Stimulated activated effector memory CD8-positive, alpha-beta T cell treated with anti-CD3 and anti-CD28 coated beads, Interleukin-12 subunit alpha, Interleukin-12 subunit beta, amount 100 ng/mL, for 72 hours (primary cell): ENCODE measurements around the gene SEMA6A.

Experiments
- ATAC-seq: fragments of 150-1000 bp; cut with Tn5 transposase; 2 replicates; pipeline ENCODE4 v1.10.0; 2021
- DNase-seq, 2 donors: peaks; one replicate each; pipeline ENCODE4 v3.0.0; 2021 to 2022; ENCODE audit warnings: low spot score in 2 of 2
- H3K27ac Mint-ChIP-seq: one replicate; pipeline ENCODE4 v1.8.0; 2022; ENCODE audit warnings: mild to moderate bottlenecking, mixed read lengths
- H3K36me3 Mint-ChIP-seq: one replicate; pipeline ENCODE4 v1.8.0; 2022; ENCODE audit warnings: mild to moderate bottlenecking, mixed read lengths
- H3K4me1 Mint-ChIP-seq: one replicate; pipeline ENCODE4 v1.8.0; 2022; ENCODE audit warnings: mixed read lengths
- H3K4me3 Mint-ChIP-seq: one replicate; pipeline ENCODE4 v1.8.0; 2022; ENCODE audit warnings: mild to moderate bottlenecking, mixed read lengths
- H3K9me3 Mint-ChIP-seq: one replicate; pipeline ENCODE4 v1.8.0; 2022; ENCODE audit warnings: mixed read lengths

The SEMA6A gene

DNA sequence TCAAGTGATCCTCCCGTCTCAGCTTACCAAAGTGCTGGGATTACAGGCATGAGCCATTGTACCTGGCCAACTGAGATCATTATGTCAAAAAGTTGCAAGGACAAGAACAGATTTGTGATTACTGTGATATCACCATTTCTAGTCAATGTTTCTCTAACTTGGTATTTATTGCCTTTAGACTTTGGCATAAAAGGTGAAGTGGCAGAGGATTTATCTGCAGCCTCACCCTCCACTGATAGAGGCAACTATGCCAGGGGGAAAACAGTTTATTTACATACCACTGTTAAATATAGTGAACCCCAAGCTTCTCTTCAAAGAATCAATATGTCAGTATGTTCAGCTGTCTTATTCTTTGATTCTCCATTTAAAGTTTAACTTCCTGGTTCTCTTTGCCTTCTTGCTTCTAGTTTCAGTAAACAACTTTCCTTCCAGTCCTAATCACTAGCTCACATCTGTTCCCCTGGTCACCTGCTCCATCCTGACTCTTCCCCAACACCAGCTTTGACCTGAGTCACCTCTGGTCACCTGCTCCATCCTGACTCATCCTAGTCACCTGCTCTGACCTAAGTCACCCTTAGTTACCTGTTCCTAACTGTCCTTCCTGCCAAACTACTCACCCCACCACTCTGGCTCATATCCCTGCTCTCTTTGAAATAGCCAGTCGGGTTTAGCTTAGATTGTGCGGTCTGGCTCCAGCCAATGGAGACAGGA lies 29.9 kb downstream of the SEMA6A start:
- H3K4me3 Mint-ChIP-seq, result no peak overlapping the region
- DNase-seq (no peak), ATAC-seq (no peak)
- H3K27ac Mint-ChIP-seq, result no peak overlapping the region
- peaks cover 11% of the 10 kb centered on the region for H3K9me3 Mint-ChIP-seq
- no peaks in the 10 kb centered on the region for H3K36me3 Mint-ChIP-seq
- no peaks in the 10 kb centered on the region for H3K4me1 Mint-ChIP-seq

DNA sequence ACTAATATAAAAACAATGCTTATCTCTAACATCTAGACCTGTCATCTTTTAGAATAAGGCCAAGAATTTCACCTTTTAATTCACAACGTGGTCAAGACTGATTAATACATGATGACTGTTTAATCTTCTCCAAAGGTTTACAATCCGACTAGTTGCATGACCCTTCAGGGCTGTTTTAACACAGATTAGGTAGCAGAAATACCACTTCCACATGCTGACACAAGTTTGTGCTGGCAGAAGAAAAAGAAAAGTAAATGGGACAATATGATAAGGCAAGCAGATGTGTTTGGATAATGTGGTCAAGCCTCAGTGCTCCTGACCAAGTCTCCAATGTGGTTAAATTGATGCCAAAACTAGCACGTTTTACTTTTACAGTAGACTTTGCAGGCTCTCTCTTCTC lies 31.1 kb downstream of the SEMA6A start:
- no peak overlapping the region for H3K27ac Mint-ChIP-seq
- H3K36me3 Mint-ChIP-seq, result no peaks in the 10 kb centered on the region
- no peaks in the 10 kb centered on the region for H3K4me1 Mint-ChIP-seq
- DNase-seq, result no peak
- peaks cover 11% of the 10 kb centered on the region for H3K9me3 Mint-ChIP-seq
- no peak for ATAC-seq
- H3K4me3 Mint-ChIP-seq, result no peak overlapping the region

DNA sequence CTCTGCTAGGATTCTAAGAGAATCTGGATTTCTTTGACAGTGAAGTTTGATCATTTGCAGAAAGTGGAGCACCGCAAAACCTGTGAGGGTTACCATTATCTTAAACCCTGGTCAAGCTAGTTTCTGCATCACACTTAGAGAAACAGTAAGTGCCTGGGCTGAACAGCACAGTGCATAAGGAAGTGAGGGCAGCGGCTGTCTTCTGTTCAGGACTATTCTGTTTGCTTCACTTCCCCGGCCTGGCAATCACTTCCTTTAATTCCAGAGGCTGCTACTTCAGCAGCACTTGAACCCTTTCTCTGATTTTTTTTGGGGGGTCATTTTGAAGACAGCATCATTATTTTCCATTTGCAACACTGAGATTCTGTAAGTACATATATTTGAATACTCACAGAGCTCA lies 32.0 kb downstream of the SEMA6A start:
- H3K9me3 Mint-ChIP-seq, result peaks cover 11% of the 10 kb centered on the region
- ATAC-seq (no peak), DNase-seq (no peak)
- H3K27ac Mint-ChIP-seq, result no peak overlapping the region
- H3K4me3 Mint-ChIP-seq, result no peak overlapping the region
- no peaks in the 10 kb centered on the region for H3K36me3 Mint-ChIP-seq
- H3K4me1 Mint-ChIP-seq, result no peaks in the 10 kb centered on the region

DNA sequence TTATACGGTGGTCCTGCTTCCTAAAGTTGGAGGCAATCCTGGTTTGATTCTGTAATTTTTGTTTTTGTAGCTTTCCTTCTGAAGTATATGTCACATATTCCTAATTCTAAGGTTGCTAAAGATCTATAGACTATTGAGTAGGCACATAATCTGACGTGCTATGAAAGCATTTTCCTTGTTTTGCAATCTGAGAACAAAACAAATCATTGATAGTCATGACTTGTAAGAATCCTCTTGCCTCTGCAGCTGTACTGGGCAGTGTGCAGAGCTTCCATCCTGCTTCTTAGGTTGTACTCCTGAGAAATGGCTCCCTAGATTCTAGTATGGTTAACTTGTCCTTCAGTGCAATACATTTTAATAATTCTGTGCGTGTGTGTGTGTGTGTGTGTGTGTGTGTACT lies 35.4 kb downstream of the SEMA6A start:
- Mint-ChIP-seq H3K36me3 (no peaks in the 10 kb centered on the region), H3K4me3 (no peak overlapping the region), H3K9me3 (peaks cover 3% of the 10 kb centered on the region), H3K4me1 (no peaks in the 10 kb centered on the region), H3K27ac (no peak overlapping the region)
- ATAC-seq (no peak), DNase-seq (no peak)

DNA sequence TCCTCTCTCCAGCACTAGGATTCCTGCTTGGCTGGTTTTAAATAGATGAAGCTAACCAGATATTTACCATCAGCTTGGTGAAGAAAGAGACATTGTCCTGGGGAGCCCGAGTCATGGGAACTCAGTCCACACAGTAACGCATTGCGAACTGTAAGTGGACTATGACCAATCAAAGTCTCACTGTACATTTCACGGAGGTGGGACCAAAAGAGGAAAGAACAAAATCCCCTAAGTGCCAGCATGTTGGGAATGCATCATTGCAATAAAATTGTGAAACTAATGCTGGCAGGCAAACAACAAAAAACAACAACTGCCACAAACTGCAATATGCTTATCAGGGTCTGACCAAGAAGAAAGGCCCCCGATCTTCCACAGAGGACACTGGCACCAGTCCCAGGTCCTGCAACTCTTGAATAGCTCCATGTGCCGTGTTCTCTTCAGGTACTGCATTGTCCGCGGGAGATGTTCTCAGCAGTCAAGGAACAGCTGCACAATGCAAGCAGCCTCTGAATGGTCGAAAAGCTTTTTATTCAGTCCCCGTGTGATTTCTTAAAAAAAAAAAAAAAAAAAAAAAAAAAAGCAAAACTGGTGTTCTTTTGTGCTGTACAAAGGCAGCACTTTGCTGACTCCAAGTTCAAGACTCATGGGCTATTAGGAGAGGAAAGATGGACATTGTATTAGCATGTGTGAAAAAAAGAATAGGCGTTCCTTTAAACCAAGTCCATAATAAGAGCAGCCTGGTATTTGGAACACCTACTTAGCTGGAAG lies 38.1 kb downstream of the SEMA6A start:
- Mint-ChIP-seq H3K9me3 (no peaks in the 10 kb centered on the region), H3K36me3 (no peaks in the 10 kb centered on the region), H3K27ac (no peak overlapping the region), H3K4me1 (no peaks in the 10 kb centered on the region), H3K4me3 (no peak overlapping the region)
- no peak for DNase-seq
- no peak for ATAC-seq

DNA sequence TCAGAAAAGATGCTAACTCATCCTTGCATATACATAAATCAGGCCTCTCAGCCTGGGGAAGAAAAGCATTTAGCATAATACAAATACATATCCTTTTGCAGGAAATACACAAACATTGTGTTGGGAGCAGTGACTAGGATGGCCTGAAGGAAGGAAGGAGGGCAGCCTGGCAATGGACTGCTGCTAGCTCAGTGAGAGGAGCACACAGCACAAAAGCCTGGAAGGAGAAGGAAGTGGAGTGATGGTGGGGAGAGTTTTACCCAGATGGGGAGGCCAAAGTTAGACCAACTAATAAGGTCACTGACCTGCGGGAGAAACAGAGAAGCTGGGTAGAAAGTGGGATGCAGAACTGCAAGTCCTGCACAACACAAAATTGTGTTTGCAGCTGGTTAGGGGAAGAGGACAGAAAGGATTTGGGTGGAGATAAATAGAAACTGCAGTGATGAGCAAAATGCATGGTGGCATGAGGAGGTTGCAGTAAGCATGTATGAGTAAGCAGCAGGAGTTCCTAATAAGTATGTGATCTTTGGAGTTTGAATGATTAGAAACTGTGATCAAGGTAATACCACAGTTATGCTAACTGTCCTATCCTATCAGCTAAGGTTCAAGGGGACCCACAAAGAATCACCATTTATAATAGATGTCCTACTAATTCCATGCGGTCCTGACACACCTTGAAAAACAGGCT lies 39.5 kb downstream of the SEMA6A start:
- DNase-seq (no peak), ATAC-seq (no peak)
- H3K36me3 Mint-ChIP-seq, result no peaks in the 10 kb centered on the region
- H3K4me3 Mint-ChIP-seq, result no peak overlapping the region
- no peaks in the 10 kb centered on the region for H3K4me1 Mint-ChIP-seq
- H3K27ac Mint-ChIP-seq, result no peak overlapping the region
- no peaks in the 10 kb centered on the region for H3K9me3 Mint-ChIP-seq

DNA sequence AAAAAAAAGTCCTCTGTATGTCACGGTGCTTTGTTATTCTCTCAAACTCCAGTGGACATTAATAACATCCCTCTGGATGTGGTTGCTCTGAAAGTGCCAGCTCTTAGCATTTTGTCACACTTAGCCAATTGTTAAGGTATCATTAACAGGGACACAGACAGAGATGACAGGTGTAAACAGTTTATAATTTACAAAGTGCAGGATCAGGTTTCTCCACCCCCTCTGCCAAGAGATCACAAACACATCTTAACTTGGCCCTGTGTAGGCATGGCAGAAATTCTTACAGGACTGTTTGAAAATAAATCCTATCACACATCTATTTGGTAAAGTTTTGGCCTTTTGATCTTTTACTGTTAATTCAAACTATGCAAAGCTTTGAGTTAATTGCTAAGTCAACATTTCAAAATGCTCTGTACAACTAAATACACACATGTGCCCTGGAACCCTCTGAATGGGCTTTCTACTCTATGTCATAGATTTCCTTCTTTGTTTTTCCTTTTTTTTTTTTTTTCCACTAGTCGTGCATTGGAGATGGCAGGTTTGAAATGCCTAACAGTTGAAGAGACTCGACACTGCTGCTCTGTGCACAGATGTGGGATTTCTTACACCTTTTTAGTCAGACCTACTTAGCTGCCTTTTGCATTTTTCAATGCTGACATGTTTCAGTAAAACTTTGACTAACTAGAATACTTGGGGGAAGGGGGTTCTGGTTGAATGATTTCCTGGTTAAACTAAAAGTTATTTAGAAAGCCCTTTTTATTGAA lies 41.7 kb downstream of the SEMA6A start:
- Mint-ChIP-seq H3K9me3 (no peaks in the 10 kb centered on the region), H3K4me1 (no peaks in the 10 kb centered on the region), H3K36me3 (no peaks in the 10 kb centered on the region), H3K27ac (no peak overlapping the region), H3K4me3 (no peak overlapping the region)
- DNase-seq, result no peak
- no peak for ATAC-seq

DNA sequence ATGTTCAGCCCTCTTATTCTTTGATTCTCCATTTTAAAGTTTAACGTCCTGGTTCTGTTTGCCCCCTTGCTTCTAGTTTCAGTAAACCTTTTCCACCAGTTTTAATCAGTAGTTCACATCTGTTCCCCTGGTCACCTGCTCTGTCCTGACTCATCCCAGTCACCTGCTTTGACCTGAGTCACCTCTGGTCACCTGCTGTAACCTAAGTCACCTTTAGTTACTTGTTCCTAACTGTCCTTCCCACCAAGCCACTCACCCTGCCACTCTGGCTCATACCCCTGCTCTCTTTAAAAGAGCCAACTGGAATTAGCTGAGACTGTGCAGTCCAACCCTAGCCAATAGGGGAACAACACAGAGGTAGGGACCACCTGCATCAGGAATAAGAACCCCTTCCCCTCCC lies 43.0 kb downstream of the SEMA6A start:
- Mint-ChIP-seq H3K4me3 (no peak overlapping the region), H3K27ac (no peak overlapping the region), H3K9me3 (no peaks in the 10 kb centered on the region), H3K36me3 (no peaks in the 10 kb centered on the region), H3K4me1 (no peaks in the 10 kb centered on the region)
- ATAC-seq, result no peak
- DNase-seq, result no peak

DNA sequence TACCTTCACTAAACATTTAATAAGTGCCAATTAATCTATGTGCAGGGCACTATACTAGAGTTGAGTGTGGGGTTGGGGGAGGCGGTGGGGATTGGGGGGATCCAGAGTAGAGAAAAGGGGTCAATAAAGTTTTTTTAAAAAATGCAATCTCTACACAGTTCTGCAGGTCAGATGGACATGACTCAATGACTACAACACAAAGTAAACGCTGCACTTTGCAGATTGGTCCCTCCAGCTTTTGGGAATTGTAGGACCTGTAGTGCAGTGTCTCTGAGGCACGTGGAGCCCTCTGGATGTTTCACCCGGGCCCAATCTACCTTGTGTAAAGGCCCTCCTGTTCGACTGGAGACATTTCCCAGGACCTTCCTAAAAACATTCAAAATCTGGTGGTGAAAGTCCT lies 43.5 kb downstream of the SEMA6A start:
- ATAC-seq (no peak), DNase-seq (no peak)
- H3K4me3 Mint-ChIP-seq, result no peak overlapping the region
- no peak overlapping the region for H3K27ac Mint-ChIP-seq
- no peaks in the 10 kb centered on the region for H3K9me3 Mint-ChIP-seq
- H3K36me3 Mint-ChIP-seq, result no peaks in the 10 kb centered on the region
- H3K4me1 Mint-ChIP-seq, result no peaks in the 10 kb centered on the region

DNA sequence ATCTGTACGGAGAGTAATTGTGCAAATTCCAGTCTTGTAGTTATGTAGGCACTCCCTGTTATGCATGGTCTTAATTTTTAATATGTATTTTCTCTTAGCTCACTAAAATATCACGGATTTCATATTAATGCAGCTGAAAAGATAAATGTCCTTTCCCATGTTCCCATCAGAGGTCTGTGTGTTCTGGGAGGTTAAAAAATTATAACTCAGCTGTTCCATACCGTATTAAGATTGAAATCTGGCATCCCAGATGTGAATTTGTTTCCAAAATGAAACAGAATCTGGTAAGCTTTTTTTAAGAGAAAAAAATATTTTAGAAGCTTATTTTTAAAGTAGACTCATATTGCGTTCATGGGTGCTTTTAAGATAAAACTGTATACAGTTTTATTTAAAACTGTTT lies 44.3 kb downstream of the SEMA6A start:
- ATAC-seq (no peak), DNase-seq (no peak)
- Mint-ChIP-seq H3K36me3 (no peaks in the 10 kb centered on the region), H3K4me3 (no peak overlapping the region), H3K4me1 (no peaks in the 10 kb centered on the region), H3K9me3 (no peaks in the 10 kb centered on the region), H3K27ac (no peak overlapping the region)

DNA sequence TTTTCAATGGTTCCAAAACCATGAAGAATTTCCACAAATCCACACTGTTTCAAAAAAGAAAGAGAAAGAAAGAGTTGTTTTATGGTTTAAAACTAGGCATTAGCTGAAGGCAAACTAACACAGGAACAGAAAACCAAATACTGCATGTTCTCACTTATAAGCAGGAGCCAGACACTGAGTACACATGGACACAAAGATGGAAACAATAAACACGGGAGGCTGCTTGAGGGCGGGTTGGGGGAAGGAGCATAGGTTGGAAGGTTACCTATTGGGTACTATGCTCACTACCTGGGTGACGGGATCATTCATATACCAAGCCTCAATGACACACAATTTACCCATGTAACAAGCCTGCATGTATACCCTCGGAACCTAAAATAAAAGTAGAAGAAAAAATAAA lies 45.0 kb downstream of the SEMA6A start:
- Mint-ChIP-seq H3K27ac (no peak overlapping the region), H3K36me3 (no peaks in the 10 kb centered on the region), H3K4me3 (no peak overlapping the region), H3K9me3 (no peaks in the 10 kb centered on the region), H3K4me1 (no peaks in the 10 kb centered on the region)
- DNase-seq (no peak), ATAC-seq (no peak)

DNA sequence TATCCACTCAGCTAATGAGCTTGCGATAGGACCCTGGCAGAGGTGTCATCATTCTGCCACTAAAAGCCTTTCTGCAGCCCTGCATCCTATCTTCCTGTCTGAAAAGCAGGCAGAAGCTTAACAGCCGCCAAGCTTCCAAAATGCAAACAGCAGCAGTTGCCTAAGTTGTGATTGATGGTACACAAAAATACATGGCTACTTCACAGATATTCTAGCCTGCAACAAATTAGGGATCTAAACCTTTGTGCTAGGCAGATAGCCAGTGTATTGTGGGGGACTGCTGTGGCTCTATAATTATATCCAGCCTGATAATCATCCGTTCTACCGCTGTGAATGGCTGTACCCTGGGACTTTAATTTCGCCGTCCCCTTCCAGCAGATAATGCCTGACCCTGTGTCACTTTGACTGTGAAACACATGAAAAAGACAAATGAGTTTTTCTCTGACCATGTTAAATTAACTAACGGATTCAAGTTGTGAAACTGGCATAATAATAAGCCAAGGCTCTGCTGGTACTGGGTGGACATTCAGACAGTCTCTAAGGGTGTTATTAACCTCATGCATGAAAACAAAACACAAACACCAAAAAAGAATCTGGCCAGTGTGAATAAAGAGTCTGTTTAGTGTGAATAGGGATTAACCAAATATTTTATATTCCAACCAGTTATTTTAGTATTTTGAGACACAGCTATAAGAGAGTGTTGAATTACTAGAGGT lies 45.9 kb downstream of the SEMA6A start:
- ATAC-seq (no peak), DNase-seq (no peak)
- no peaks in the 10 kb centered on the region for H3K4me1 Mint-ChIP-seq
- no peaks in the 10 kb centered on the region for H3K9me3 Mint-ChIP-seq
- H3K27ac Mint-ChIP-seq, result no peak overlapping the region
- H3K36me3 Mint-ChIP-seq, result no peaks in the 10 kb centered on the region
- H3K4me3 Mint-ChIP-seq, result no peak overlapping the region

DNA sequence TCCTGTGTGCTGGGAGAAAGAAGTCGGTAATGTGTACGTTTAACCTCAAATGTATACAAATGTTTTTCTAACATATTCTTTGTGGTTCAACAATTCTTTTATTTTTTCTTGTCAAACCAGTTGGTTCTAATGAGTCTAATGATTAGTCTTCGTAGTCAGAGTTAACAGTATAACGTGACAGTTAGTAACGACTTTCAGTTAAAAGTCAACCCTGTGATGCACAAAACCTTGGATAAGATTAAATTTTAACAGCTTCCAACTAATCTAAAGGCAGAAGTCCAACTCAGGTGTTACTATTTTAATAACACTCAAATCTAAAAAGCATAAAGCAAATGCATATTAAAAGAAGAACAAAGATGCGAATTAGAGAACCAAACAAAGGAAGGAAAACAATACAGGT lies 47.0 kb downstream of the SEMA6A start:
- Mint-ChIP-seq H3K36me3 (no peaks in the 10 kb centered on the region), H3K4me3 (no peak overlapping the region), H3K4me1 (no peaks in the 10 kb centered on the region), H3K9me3 (no peaks in the 10 kb centered on the region), H3K27ac (no peak overlapping the region)
- DNase-seq (no peak), ATAC-seq (no peak)

DNA sequence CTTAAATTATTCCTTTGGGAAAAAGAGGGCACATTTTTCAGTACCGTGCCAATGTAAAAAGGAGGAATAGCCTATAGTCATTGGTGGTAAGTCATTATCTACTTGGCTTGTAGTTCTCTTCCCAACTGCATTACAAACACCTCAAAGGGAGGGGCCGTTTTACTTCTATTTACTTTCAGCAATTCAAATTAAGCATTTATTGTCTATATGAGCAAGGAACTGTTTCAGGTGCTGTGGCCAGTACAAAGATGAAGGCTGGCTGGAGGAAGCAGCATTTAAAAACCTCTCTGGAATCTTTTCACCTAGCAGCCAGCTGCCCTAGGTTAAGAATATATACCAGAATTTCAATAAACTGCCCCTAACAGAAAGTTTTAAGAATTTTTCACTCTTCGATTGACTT lies 48.9 kb downstream of the SEMA6A start:
- Mint-ChIP-seq H3K27ac (no peak overlapping the region), H3K4me1 (no peaks in the 10 kb centered on the region), H3K9me3 (no peaks in the 10 kb centered on the region), H3K4me3 (no peak overlapping the region), H3K36me3 (no peaks in the 10 kb centered on the region)
- no peak for DNase-seq
- no peak for ATAC-seq

DNA sequence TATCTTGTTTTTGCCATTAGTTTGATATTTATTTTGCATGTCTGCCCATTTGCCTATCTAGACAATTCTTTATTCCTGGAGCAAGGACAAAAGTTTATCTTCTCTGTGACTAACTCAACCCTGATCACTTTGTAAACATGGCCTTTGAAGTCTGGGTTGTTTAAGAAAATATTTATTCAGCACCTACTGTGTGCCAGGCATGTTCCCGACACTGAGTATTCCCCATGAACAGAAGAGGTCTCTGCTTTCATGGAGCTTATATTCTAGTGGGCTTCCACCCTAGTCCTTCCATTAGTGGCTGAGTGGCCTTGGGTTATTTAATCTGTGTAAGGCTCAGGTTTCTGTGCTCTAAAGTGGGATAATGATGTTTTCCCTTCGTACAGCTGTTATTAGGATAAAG lies 49.7 kb downstream of the SEMA6A start:
- no peaks in the 10 kb centered on the region for H3K4me1 Mint-ChIP-seq
- H3K27ac Mint-ChIP-seq, result no peak overlapping the region
- no peaks in the 10 kb centered on the region for H3K36me3 Mint-ChIP-seq
- no peak for ATAC-seq
- no peak for DNase-seq
- no peak overlapping the region for H3K4me3 Mint-ChIP-seq
- no peaks in the 10 kb centered on the region for H3K9me3 Mint-ChIP-seq
